ENCODE measurements around the gene PGF.

The PGF gene

GRCh38 chr14:74915826-74916225 is 39.6 kb downstream of the PGF start:
- FAIRE-seq = no peak

DNA sequence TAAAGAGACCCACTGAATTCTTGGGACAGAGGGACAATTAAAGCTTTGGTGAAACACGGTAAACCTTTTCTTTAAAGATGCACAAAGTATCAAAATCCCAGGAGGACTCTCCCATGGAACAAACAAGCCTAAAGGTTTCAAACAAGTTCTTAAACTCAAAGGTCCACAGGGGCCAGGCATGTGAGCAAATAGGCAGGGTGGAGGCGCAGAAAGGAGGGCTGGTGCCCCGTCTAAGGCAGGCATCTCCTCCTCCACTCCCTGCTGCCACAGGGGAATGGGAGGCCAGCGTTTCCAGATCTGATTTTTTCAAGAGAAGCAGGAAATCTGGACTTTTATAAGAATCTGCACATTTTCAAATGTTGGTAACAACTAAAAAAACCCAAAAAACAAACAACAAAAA is 40.0 kb downstream of the PGF start:
- FAIRE-seq = no peak

DNA sequence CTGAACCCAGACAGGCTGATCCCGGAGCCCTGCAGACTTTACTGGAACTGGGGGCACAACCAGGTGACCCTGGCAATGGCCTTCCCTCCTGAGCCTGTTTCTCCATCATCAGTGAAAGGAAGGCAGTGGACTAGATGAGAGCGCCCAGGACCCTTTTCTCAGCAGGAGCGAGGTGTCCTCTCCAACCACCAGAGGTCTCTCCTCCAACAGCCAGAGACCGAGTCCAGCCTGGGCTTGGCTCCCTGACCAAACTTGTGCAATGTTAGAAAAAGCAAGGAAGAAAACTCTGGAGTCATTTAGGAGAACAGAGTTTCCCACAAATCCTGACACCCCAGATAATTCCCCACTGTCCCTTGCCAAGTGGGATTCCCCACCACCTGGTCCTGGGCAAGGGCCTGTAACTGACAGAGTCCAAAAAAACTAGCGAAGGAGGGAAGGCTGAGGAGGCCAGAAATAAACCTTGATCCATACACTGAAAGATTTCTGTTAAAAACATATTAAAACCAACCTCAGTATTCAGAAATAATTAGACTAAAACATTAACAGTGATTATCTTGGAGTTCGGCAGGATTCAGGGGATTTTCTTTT is 41.3 kb downstream of the PGF start:
- peak; percentile 92 for FAIRE-seq

DNA sequence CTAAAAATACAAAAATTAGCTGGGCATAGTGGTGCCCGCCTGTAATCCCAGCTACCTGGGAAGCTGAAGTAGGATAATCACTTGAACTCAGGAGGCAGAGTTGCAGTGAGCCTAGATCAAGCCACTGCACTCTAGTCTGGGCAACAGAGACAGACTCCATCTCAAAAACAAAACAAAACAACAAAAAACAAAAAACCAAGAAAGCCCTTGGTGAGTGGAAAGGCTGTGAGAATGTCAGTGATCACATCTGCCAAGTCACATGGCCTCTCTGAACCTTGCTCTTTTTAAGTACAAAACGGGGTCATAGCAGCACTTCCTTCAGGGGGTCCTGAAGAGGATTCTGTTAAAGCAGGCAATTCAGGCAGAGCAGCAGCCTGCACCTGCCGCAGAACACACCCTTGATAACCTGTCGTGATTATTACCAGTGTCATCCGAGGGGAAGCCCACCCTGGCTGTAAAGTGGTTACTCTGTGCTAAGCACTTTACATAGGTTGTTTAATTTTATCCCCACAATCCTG is 41.9 kb downstream of the PGF start:
- FAIRE-seq = no peak

DNA sequence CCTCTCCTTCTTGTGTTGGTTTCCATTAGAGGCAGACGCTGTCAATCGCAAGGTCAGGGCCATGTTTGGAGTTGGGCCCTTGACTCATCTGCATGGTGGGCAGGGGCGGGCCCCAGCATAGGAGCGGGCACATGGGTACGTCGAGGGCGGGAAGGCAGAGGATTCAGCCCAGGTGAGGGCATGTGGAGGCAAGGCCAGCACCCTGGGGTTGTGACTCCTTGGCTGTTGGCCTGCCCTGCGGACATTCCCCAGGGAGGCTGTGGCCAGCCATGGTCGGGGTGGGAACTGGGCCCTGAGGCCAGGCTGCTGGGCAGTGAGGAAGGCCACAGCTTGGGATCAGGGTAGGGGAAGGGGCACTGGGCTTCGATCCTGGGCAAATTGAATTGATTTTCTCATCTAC is 42.6 kb downstream of the PGF start:
- FAIRE-seq = no peak

GRCh38 chr14:74912111-74912510 is 43.3 kb downstream of the PGF start:
- no peak for FAIRE-seq

DNA sequence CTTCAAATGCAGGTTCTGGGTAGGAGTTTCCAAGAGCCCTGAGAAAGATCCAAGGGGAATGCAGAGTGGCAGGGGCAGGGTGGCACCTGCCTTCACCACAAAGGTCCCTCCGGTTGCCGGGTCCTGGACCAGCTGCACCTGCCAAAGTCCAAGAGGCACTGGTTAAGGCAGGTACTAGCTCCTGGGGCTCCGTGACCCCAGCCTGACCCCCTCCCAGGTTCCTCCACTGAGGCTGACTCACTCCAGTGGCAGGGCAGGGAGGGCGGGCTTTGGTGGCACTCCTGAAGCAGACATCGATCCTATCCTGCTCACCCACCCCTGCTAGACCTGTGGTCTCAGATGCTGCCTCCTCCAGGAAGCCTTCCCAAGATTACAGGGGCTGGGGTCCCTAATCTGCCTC is 43.7 kb downstream of the PGF start:
- no peak for FAIRE-seq

- no peak for FAIRE-seq
Measured at GRCh38 chr14:74911221-74911620, 44.2 kb downstream of the PGF start.

- no peak for FAIRE-seq
Measured at GRCh38 chr14:74910556-74910955, 44.8 kb downstream of the PGF start.

GRCh38 chr14:74909911-74910310 is 45.5 kb downstream of the PGF start:
- FAIRE-seq = no peak

DNA sequence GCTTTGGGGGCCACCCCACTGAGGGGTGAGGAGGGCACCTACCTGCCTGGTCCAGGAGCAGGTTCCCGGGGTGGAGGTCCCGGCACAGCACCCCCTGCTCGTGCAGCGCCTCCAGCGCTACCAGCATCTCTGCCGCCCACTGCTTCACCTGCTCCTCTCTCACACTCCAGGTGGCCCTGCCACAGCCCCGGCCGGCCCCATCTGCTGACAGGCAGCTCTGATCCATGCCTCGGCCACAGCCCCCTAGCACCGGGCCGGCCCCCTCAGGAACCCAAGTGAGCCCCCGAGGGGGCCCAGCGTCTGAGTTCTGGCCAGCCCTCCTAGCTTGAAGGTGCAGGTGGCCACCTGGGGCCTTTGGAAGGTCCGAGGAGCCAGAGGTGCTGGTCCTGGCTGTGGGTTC is 45.9 kb downstream of the PGF start:
- FAIRE-seq = no peak

GRCh38 chr14:74908861-74909341 is 46.5 kb downstream of the PGF start:
- no peak for FAIRE-seq

DNA sequence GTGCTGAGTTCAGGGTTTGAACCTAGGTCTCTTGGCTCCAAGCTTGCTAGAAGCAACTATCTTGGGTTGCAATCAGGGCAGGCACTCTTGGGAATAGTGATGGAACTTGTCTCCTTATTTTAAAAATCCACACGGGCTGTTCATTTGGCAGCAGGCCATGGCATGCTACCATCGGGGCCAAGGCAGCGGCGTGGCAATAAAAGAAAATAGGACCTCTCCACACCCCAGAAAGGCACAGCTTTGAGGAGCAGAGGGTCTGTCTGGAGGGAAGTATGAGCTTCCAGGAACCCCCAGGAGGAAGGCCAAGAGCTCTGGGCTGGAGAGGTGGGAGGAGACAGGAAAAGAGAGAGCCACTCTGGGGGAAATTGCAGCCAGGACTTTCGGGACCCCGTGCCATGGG is 47.7 kb downstream of the PGF start:
- FAIRE-seq = no peak

- no peak for FAIRE-seq
Measured at GRCh38 chr14:74906925-74907521, 48.4 kb downstream of the PGF start.

DNA sequence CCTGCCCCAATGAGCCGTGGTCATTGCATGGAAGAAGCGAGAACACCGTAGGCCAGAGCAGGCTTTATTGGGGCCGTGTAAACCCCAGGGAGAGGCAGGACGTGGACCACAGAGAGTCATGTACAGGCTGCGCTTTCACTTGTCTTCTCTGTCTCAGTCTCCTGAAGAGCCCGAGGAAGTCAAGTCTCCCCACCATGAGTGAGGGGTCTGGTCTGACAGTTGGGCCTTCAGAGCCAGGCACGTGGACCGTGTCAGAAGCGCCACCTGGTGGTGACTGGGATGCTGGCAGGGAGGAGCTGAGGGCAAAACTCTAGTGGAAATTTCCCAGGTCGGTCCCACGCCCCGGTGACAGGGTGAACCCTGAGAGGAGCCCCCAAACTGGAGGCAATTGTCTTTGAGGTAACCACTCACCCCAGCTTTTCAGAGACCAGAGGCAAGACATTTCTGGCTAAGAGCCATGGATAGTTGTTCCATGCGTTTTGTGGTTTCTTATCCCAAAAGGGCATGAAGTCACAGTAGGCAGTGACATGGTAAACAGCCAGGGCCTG is 49.7 kb downstream of the PGF start:
- FAIRE-seq = peak; percentile 81

GRCh38 chr14:74904635-74905503 is 50.5 kb downstream of the PGF start:
- FAIRE-seq = no peak

- no peak for FAIRE-seq
Measured at GRCh38 chr14:74902941-74903705, 52.3 kb downstream of the PGF start.

GRCh38 chr14:74898694-74899093 is 56.7 kb downstream of the PGF start:
- no peak for FAIRE-seq

- FAIRE-seq = no peak
Measured at GRCh38 chr14:74898083-74898482, 57.3 kb downstream of the PGF start.

DNA sequence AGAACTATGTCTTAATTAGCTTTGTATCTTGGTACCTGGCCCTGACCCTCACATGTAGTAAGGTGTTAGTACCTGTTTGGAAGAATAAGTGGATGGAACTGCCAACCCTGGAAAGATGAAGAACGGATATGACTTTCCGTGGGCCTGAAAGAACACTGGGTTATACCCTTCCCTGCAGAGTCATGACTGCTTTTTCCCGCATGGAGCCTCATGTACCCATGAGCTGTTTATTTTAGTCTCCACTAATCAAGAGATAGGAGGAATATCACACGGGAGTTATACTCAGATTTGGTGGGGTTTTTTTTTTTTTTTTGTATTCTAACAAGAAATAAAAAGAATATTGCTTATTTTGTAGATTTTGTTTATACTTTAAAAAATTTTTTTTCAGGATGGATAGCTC is 57.8 kb downstream of the PGF start:
- FAIRE-seq = no peak

GRCh38 chr14:74896400-74896799 is 59.0 kb downstream of the PGF start:
- no peak for FAIRE-seq

- no peak for FAIRE-seq
Measured at GRCh38 chr14:74893614-74894091, 61.7 kb downstream of the PGF start.

DNA sequence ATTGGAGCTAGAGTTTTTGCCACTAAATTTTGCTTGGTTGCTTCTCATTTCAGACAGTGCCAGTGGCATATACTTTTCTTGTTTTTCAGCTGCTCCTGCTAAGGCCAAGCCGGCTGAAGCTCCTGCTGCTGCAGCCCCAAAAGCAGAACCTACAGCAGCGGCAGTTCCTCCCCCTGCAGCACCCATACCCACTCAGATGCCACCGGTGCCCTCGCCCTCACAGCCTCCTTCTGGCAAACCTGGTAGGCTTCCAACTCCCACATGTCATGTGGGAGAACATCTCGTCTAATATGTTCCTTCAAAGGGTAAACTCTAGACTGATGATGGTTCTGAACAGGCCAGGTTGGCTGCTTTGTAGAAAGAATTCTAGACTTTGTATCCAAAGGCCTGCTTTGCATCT is 62.7 kb downstream of the PGF start:
- FAIRE-seq = no peak

Data from G401.6 (cell line).